Endothelial cell (in vitro differentiated cells): Measurements from ENCODE around the gene TMEM245. TPM values are rescaled to one million over a fixed set of nuclear protein-coding genes. Genes with fewer than 3 reads are reported as not detected.

ENCODE experiments used
- DNase-seq: peaks from one replicate; pipeline ENCODE4 v3.0.0; 2021; ENCODE audit warnings: low spot score
- H3K27ac Mint-ChIP-seq: one replicate; pipeline ENCODE4 v1.8.0; 2021; ENCODE audit warnings: mixed read lengths, inconsistent platforms; ENCODE audit not compliant: unreplicated experiment
- H3K27me3 Mint-ChIP-seq: one replicate; pipeline ENCODE4 v1.8.0; 2021; ENCODE audit warnings: mild to moderate bottlenecking, moderate library complexity, mixed read lengths, inconsistent platforms; ENCODE audit not compliant: unreplicated experiment
- H3K36me3 Mint-ChIP-seq: one replicate; pipeline ENCODE4 v1.8.0; 2021; ENCODE audit warnings: mild to moderate bottlenecking, low read depth, mixed read lengths, inconsistent platforms; ENCODE audit not compliant: unreplicated experiment
- H3K4me1 Mint-ChIP-seq: one replicate; pipeline ENCODE4 v1.8.0; 2021; ENCODE audit warnings: mild to moderate bottlenecking, mixed read lengths, inconsistent platforms; ENCODE audit not compliant: unreplicated experiment
- H3K4me3 Mint-ChIP-seq: one replicate; pipeline ENCODE4 v1.8.0; 2021; ENCODE audit warnings: mild to moderate bottlenecking, mixed read lengths, inconsistent platforms; ENCODE audit not compliant: unreplicated experiment
- H3K9me3 Mint-ChIP-seq: one replicate; pipeline ENCODE4 v1.8.0; 2021; ENCODE audit warnings: mixed read lengths, inconsistent platforms; ENCODE audit not compliant: unreplicated experiment
- CTCF ChIP-seq: fragments of 200-600 bp; sonication (generic); IDR thresholded peaks from one replicate; pipeline ENCODE4 v1.5.0; 2021; ENCODE audit warnings: antibody characterized with exemption; ENCODE audit not compliant: unreplicated experiment
- total RNA-seq: library from RNA; stranded (reverse); fragmentation: NEBNext Ultra II Directional; extraction: Animal tissue kit (Norgen Biotek cat#: 25700); gene quantifications from one replicate; pipeline ENCODE4 v1.2.1, GENCODE V29; 2021; ENCODE audit not compliant: unreplicated experiment

The TMEM245 gene
- total RNA-seq, 1 donor from 2014 or later: 32.6 TPM

GRCh38 chr9:109149089-109149488, 29.3 kb upstream of the TMEM245 start:
- no peaks in the 10 kb centered on the region for H3K4me1 Mint-ChIP-seq

GRCh38 chr9:109145051-109145450, 25.3 kb upstream of the TMEM245 start:
- Mint-ChIP-seq H3K9me3 (no peaks in the 10 kb centered on the region), H3K27me3 (no peaks in the 10 kb centered on the region)
- TF ChIP-seq CTCF: no peak

More at GRCh38 chr9:109149089-109149488, 29.3 kb upstream of the TMEM245 start:
- H3K27ac Mint-ChIP-seq: no peak overlapping the region
- no peaks in the 10 kb centered on the region for H3K9me3 Mint-ChIP-seq
- no peak for TF ChIP-seq CTCF
- no peak overlapping the region for H3K4me3 Mint-ChIP-seq
- peaks cover 4% of the 10 kb centered on the region for H3K36me3 Mint-ChIP-seq
- DNase-seq: no peak
- no peaks in the 10 kb centered on the region for H3K27me3 Mint-ChIP-seq

GRCh38 chr9:109143881-109144562, 24.3 kb upstream of the TMEM245 start:
- no peak for DNase-seq
- H3K4me3 Mint-ChIP-seq: no peak overlapping the region
- no peaks in the 10 kb centered on the region for H3K9me3 Mint-ChIP-seq
- H3K36me3 Mint-ChIP-seq: no peaks in the 10 kb centered on the region
- no peaks in the 10 kb centered on the region for H3K4me1 Mint-ChIP-seq
- peak; percentile 37 for TF ChIP-seq CTCF
- H3K27ac Mint-ChIP-seq: no peak overlapping the region
- H3K27me3 Mint-ChIP-seq: no peaks in the 10 kb centered on the region

More at GRCh38 chr9:109145051-109145450, 25.3 kb upstream of the TMEM245 start:
- no peak overlapping the region for H3K4me3 Mint-ChIP-seq
- no peak for DNase-seq
- no peaks in the 10 kb centered on the region for H3K36me3 Mint-ChIP-seq
- H3K27ac Mint-ChIP-seq: no peak overlapping the region
- H3K4me1 Mint-ChIP-seq: no peaks in the 10 kb centered on the region

GRCh38 chr9:109141375-109141774, 21.6 kb upstream of the TMEM245 start:
- no peak overlapping the region for H3K4me3 Mint-ChIP-seq
- no peak for TF ChIP-seq CTCF

GRCh38 chr9:109139851-109140250, 20.1 kb upstream of the TMEM245 start:
- Mint-ChIP-seq H3K4me1 (no peaks in the 10 kb centered on the region), H3K4me3 (no peak overlapping the region), H3K36me3 (no peaks in the 10 kb centered on the region), H3K27ac (no peak overlapping the region), H3K27me3 (no peaks in the 10 kb centered on the region), H3K9me3 (no peaks in the 10 kb centered on the region)
- TF ChIP-seq CTCF: no peak
- DNase-seq: no peak

More at GRCh38 chr9:109141375-109141774, 21.6 kb upstream of the TMEM245 start:
- Mint-ChIP-seq H3K36me3 (no peaks in the 10 kb centered on the region), H3K27ac (no peak overlapping the region), H3K9me3 (no peaks in the 10 kb centered on the region), H3K4me1 (no peaks in the 10 kb centered on the region), H3K27me3 (no peaks in the 10 kb centered on the region)
- DNase-seq: no peak
